Naive thymus-derived CD4-positive, alpha-beta T cell (primary cell): ENCODE data around the gene CFAP410. TPM values are rescaled to one million over a fixed set of nuclear protein-coding genes. Genes with fewer than 3 reads are reported as not detected.

Source experiments
- ATAC-seq: fragments of 150-1000 bp; cut with Tn5 transposase; 2 replicates; pipeline ENCODE4 v1.10.0; 2021; ENCODE audit warnings: mild to moderate bottlenecking, moderate library complexity
- CTCF ChIA-PET: fragments of 350-600 bp; sonication (Branson Sonifier 250); formaldehyde crosslinking; loops from one replicate; lab custom pipeline; 2021; ENCODE audit warnings: antibody characterized with exemption; lab: Charles Lee
- POLR2A ChIA-PET: fragments of 350-600 bp; sonication (Branson Sonifier 250); formaldehyde crosslinking; loops from one replicate; lab custom pipeline; 2021; ENCODE audit warnings: antibody characterized with exemption, inconsistent platforms; lab: Charles Lee
- DNase-seq, 9 donors: peaks; one replicate each; pipeline versions ENCODE4 v3.0.0 to v3.0.0-alpha.2; 2020 to 2022; ENCODE audit warnings: mixed read lengths in 1 of 9
- H3K27ac ChIP-seq: one replicate; pipeline ENCODE4 v1.7.0; 2013; ENCODE audit warnings: mild to moderate bottlenecking, low read depth, low read length, moderate library complexity
- H3K27me3 ChIP-seq, 2 donors: one replicate each; pipeline ENCODE4 v1.7.0; 2013; ENCODE audit warnings: low read length in 2 of 2, mild to moderate bottlenecking in 2 of 2, moderate library complexity in 2 of 2; ENCODE audit not compliant: control insufficient read depth in 2 of 2, insufficient read depth in 2 of 2
- H3K36me3 ChIP-seq, 3 experiments: 1 replicate in 2 of 3; 2 replicates in 1 of 3; pipeline ENCODE4 v1.7.0; 2013; ENCODE audit warnings: low read length in 3 of 3, mild to moderate bottlenecking in 3 of 3, moderate library complexity in 1 of 3; ENCODE audit not compliant: insufficient read depth in 3 of 3, control insufficient read depth in 2 of 3
- H3K4me1 ChIP-seq, 2 donors: one replicate each; pipeline ENCODE4 v1.7.0; 2013; ENCODE audit warnings: low read length in 2 of 2, mild to moderate bottlenecking in 2 of 2, moderate library complexity in 1 of 2; ENCODE audit not compliant: control insufficient read depth in 2 of 2, insufficient read depth in 2 of 2
- H3K4me3 ChIP-seq: 2 replicates; pipeline ENCODE4 v1.7.0; 2013; ENCODE audit warnings: mild to moderate bottlenecking, low read length
- H3K9me3 ChIP-seq, 3 experiments: 1 replicate in 2 of 3; 2 replicates in 1 of 3; pipeline ENCODE4 v1.7.0; 2013; ENCODE audit warnings: low read length in 3 of 3; ENCODE audit not compliant: control insufficient read depth in 2 of 3
- H3K27ac Mint-ChIP-seq, 9 donors: one replicate each; pipeline ENCODE4 v1.8.0; 2020 to 2022; ENCODE audit warnings: mixed read lengths in 9 of 9, mild to moderate bottlenecking in 8 of 9, moderate library complexity in 5 of 9, inconsistent platforms in 2 of 9
- H3K27me3 Mint-ChIP-seq, 5 donors: one replicate each; pipeline ENCODE4 v1.8.0; 2021 to 2022; ENCODE audit warnings: mixed read lengths in 5 of 5, mild to moderate bottlenecking in 1 of 5
- H3K36me3 Mint-ChIP-seq, 5 donors: one replicate each; pipeline ENCODE4 v1.8.0; 2020 to 2022; ENCODE audit warnings: mixed read lengths in 5 of 5, mild to moderate bottlenecking in 3 of 5, inconsistent platforms in 1 of 5
- H3K4me1 Mint-ChIP-seq, 7 donors: one replicate each; pipeline ENCODE4 v1.8.0; 2020 to 2022; ENCODE audit warnings: mixed read lengths in 7 of 7, mild to moderate bottlenecking in 3 of 7, inconsistent platforms in 1 of 7
- H3K4me3 Mint-ChIP-seq, 10 donors: one replicate each; pipeline ENCODE4 v1.8.0; 2020 to 2022; ENCODE audit warnings: mild to moderate bottlenecking in 10 of 10, mixed read lengths in 10 of 10, moderate library complexity in 6 of 10, inconsistent platforms in 2 of 10
- H3K9me3 Mint-ChIP-seq, 11 donors: one replicate each; pipeline ENCODE4 v1.8.0; 2020 to 2022; ENCODE audit warnings: mixed read lengths in 11 of 11, mild to moderate bottlenecking in 4 of 11, inconsistent platforms in 1 of 11, moderate library complexity in 1 of 11
- intact Hi-C, 2 donors: fragments of 100-400 bp; cut with micrococcal nuclease; formaldehyde crosslinking; loops; one replicate each; pipeline ENCODE4 v1.15.1; 2023
- polyA plus RNA-seq, 2 donors: library from polyadenylated mRNA; unstranded; fragments of 300-500 nt; fragmentation: Illumina TruSeq; gene quantifications; one replicate each; pipeline ENCODE4 v1.2.3, GENCODE V29; 2021
- total RNA-seq, 6 experiments: library from RNA in 5 of 6; stranded (reverse) in 5 of 6; gene quantifications; 1 replicate in 5 of 6; 2 replicates in 1 of 6; pipeline ENCODE4 v1.2.3 and lab custom pipeline; 2021 to 2026

CFAP410 gene
- total and polyA plus RNA-seq, 7 experiments from 2014 or later: 20.8 to 66.7 (median 46.9) TPM

DNA sequence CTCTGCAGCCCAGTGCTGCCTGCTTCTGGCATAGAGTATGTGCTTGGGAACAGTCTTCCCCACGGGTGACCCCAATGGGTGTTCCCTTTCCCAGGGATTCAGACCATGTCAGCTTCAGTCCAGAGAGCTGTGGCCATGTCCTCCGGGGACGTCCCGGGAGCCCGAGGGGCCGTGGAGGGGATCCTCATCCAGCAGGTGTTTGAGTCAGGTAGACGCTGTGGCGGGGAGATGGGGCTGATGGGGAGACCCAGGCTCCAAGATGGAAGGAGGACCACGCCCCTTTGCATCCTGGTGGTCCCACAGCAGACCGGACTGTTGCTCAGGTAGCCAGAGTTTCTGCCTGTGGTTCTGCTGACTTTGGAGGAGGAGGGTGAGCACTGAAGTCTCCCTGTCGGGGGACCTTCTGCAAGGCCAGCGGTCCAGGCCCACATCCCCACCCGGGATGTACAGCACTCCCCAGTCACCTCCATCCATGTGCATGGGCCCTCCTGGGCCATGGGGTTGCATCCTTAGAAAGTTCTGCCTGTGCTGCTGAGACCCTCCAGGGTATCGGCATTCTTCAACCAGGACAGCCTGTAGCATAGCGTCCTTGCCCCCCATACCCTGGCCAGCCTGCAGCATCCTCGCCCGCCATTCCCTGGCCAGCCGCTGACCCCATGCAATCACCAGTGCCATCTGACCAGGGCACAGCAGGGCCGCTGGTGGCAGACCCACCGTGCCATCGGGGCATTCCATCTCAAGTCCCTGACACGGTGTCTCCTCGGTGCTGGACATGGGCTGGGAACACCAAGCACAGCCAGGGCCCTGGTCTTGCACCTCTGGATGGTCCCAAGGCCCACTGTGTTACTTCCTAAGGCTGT lies 50.7 kb downstream of the CFAP410 start:
- Histone ChIP-seq H3K27me3 (no peaks in the 10 kb centered on the region), H3K4me3 (no peak overlapping the region), H3K36me3 (no peaks in the 10 kb centered on the region), H3K9me3 (no peaks in the 10 kb centered on the region), H3K4me1 (peaks cover 0 to 2% of the 10 kb centered on the region in 2 donors), H3K27ac (no peak overlapping the region)
- H3K4me3 Mint-ChIP-seq: no peak overlapping the region
- ATAC-seq: no peak
- ChIA-PET CTCF (no interaction called here), POLR2A (no interaction called here)
- peaks cover 0 to 2% (median 0%) of the 10 kb centered on the region in 5 donors for H3K36me3 Mint-ChIP-seq
- intact Hi-C loops: no loop called here
- H3K27me3 Mint-ChIP-seq: peaks cover 0 to 3% (median 0%) of the 10 kb centered on the region in 5 donors
- no peaks in the 10 kb centered on the region for H3K9me3 Mint-ChIP-seq
- peaks cover 0 to 13% (median 2%) of the 10 kb centered on the region in 7 donors for H3K4me1 Mint-ChIP-seq
- peak in 1 of 9 donors; percentile 5 for DNase-seq
- no peak overlapping the region for H3K27ac Mint-ChIP-seq

DNA sequence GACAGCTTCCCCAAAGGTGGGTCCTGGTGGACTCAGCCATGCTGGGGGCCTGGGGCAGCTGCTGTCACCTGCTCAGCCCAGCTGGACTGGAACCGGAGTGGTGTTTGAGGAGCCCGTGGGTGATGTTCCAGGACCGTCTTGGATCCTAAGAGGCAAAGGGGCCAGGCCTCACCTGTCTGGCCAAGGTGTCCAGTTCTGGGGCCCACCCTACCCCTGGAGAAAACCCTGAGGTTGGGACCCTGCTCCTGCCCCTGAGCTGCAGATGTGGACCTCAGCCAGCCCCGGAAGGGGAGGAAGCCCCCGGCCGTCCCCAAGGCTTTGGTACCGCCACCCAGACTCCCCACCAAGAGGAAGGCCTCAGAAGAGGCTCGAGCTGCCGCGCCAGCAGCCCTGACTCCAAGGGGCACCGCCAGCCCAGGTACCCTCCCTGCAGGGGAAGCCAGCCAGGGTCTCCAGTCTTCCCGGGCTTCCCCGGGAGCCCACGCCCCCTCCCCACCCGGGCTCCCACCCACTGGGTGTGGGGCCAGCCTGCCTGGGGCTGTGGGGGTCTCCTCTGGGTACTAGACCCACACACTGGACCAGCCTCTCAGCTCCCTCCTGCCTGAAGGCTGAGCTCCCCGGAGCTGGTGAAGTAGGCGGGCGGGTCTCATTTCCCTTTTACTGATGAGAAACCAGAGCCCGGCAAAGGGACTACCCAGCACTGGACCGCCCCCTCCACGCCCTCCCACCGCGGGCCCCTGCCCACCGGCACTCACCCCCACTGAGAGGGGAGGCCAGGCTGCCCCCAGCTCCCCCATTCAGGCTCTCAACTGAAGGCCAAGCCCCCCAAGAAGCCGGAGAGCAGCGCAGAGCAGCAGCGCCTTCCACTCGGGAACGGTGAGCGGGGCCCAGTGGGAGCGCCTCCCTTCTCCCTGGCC lies 52.2 kb downstream of the CFAP410 start:
- Histone ChIP-seq H3K4me3 (no peak overlapping the region), H3K4me1 (no peaks in the 10 kb centered on the region), H3K27ac (no peak overlapping the region), H3K9me3 (no peaks in the 10 kb centered on the region), H3K36me3 (no peaks in the 10 kb centered on the region), H3K27me3 (no peaks in the 10 kb centered on the region)
- H3K27ac Mint-ChIP-seq: no peak overlapping the region
- no peak for ATAC-seq
- no peak overlapping the region for H3K4me3 Mint-ChIP-seq
- H3K4me1 Mint-ChIP-seq: peaks cover 0 to 7% (median 0%) of the 10 kb centered on the region in 7 donors
- peak in 1 of 9 donors; percentile 5 for DNase-seq
- no peaks in the 10 kb centered on the region for H3K9me3 Mint-ChIP-seq
- POLR2A ChIA-PET: no interaction called here
- peaks cover 0 to 3% (median 0%) of the 10 kb centered on the region in 5 donors for H3K27me3 Mint-ChIP-seq
- no peaks in the 10 kb centered on the region for H3K36me3 Mint-ChIP-seq
- CTCF ChIA-PET: interaction anchor here (0.6 kb wide), 1 partner anchor 18 kb away, joined by 4 read pairs; no protein-coding TSS in a partner anchor
- intact Hi-C loops: no loop called here

DNA sequence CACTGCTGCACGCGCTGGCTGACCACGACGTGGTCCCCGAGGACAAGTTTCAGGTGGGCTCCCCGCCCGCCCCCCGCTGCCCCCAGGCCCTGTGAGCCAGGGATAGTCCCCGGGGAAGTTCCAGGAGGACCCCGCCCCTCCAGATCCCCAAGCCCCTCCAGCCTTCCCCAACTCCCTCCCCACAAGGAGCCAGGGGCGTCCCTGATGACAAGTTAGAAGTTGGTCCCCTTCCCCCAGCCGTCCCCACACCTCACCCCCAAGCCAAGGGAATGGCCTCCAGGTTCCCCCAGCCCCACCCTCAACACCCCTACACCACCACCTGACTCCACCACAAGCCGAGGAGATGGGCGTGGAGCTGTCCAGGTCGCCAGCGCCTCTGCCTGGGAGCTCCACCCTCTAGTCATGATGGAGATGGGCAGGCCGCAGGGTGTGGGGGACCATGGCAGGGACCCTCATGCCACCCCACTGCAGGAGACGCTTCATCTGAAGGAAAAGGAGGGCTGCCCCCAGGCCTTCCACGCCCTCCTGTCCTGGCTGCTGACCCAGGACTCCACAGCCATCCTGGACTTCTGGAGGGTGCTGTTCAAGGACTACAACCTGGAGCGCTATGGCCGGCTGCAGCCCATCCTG lies 53.0 kb downstream of the CFAP410 start:
- no peak overlapping the region for H3K4me3 Mint-ChIP-seq
- POLR2A ChIA-PET: no interaction called here
- no peaks in the 10 kb centered on the region for H3K36me3 Mint-ChIP-seq
- H3K4me1 ChIP-seq: no peaks in the 10 kb centered on the region
- H3K4me1 Mint-ChIP-seq: peaks cover 0 to 7% (median 0%) of the 10 kb centered on the region in 7 donors
- no peak overlapping the region for H3K4me3 ChIP-seq
- no peaks in the 10 kb centered on the region for H3K9me3 ChIP-seq
- no peaks in the 10 kb centered on the region for H3K27me3 ChIP-seq
- H3K27ac ChIP-seq: no peak overlapping the region
- no peak overlapping the region for H3K27ac Mint-ChIP-seq
- CTCF ChIA-PET: no interaction called here
- no peaks in the 10 kb centered on the region for H3K36me3 ChIP-seq
- no peaks in the 10 kb centered on the region for H3K9me3 Mint-ChIP-seq
- DNase-seq (peak in 1 of 9 donors; percentile 6), ATAC-seq (no peak)
- peaks cover 0 to 3% (median 0%) of the 10 kb centered on the region in 5 donors for H3K27me3 Mint-ChIP-seq
- intact Hi-C loops: no loop called here

DNA sequence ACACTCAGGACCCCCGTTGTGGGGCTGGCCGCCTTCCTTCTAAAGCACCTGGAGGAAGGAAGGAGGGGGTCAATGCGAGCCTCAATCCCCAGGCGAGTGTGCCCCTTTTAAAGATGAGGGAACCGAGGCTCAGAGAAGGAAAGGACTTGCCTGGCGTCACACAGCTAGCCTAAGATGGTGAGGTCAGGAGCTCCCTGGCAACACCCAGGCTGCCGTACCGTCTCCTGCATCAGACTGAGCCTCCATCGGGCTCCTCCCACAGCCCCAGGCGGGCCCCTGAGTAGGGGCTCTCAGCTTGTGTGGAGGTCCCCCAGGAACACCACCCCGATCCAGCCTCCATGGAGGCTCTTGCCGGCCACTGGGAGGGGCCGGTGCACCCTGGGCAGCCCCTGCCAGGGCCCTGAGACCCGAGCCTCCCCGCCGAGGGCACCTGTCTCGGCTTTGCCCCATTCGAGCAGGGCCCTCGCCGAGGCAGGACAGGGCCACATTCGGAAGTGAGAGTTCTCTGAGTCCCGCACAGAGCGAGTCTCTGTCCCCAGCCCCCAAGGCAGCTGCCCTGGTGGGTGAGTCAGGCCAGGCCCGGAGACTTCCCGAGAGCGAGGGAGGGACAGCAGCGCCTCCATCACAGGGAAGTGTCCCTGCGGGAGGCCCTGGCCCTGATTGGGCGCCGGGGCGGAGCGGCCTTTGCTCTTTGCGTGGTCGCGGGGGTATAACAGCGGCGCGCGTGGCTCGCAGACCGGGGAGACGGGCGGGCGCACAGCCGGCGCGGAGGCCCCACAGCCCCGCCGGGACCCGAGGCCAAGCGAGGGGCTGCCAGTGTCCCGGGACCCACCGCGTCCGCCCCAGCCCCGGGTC lies 53.8 kb downstream of the CFAP410 start, which contains the start of gene AIRE:
Gene AIRE, plus strand, starts transcription at position 739 of the 855 bp plus-strand sequence. CDS start 131 bp downstream, outside the sequence.
- Histone ChIP-seq H3K4me1 (no peaks in the 10 kb centered on the region), H3K4me3 (no peak within 1 kb of the TSS), H3K9me3 (no peaks in the 10 kb centered on the region), H3K27ac (no peak within 1 kb of the TSS), H3K27me3 (no peaks in the 10 kb centered on the region), H3K36me3 (no peaks in the 10 kb centered on the region)
- Mint-ChIP-seq H3K4me1 (peaks cover 0 to 3% (median 0%) of the 10 kb centered on the region in 7 donors), H3K27ac (no peak within 1 kb of the TSS), H3K27me3 (peaks cover 0 to 3% (median 0%) of the 10 kb centered on the region in 5 donors), H3K9me3 (no peaks in the 10 kb centered on the region), H3K36me3 (no peaks in the 10 kb centered on the region), H3K4me3 (no peak within 1 kb of the TSS)
- ATAC-seq (peak; percentile 35), DNase-seq (peak in 1 of 9 donors; percentile 3)
- ChIA-PET CTCF (no interaction called here), POLR2A (no interaction called here)
- intact Hi-C loops: no loop called here

DNA sequence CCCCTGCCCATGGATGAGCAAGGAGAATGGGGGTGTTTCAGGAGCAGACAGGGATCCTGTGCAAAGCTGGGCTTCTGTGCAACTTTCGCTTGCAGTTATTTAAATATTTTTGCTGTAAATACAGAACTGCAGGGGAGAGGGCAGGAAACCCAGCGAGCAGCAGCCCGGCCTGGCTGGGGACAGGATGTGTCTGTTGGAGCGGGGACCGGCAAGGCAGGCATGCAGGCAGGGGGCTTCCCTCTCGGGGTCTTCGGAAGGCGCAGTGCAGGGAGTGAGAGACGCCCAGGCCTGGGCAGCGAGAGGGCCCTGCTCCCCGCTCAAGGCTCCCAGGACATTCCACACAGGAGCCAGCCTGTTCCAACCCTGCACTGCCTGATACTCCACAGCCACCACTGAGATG lies 55.2 kb downstream of the CFAP410 start:
- Mint-ChIP-seq H3K36me3 (no peaks in the 10 kb centered on the region), H3K4me3 (no peak overlapping the region), H3K4me1 (peaks cover 0 to 1% (median 0%) of the 10 kb centered on the region in 7 donors), H3K27me3 (peaks cover 0 to 3% (median 0%) of the 10 kb centered on the region in 5 donors), H3K27ac (no peak overlapping the region), H3K9me3 (no peaks in the 10 kb centered on the region)
- Histone ChIP-seq H3K9me3 (no peaks in the 10 kb centered on the region), H3K4me3 (no peak overlapping the region), H3K4me1 (no peaks in the 10 kb centered on the region), H3K36me3 (no peaks in the 10 kb centered on the region), H3K27me3 (no peaks in the 10 kb centered on the region), H3K27ac (no peak overlapping the region)
- POLR2A ChIA-PET: no interaction called here
- intact Hi-C loops: no loop called here
- ATAC-seq (no peak), DNase-seq (peak in 1 of 9 donors; percentile 6)
- CTCF ChIA-PET: interaction anchor here (0.6 kb wide), 1 partner anchor 14 kb away, joined by 3 read pairs; no protein-coding TSS in a partner anchor
